ENCODE measurements around the gene ETV3L. TPM values are rescaled to one million over a fixed set of nuclear protein-coding genes. Genes with fewer than 3 reads are reported as not detected.
A peak's percentile ranks its signal among the peaks of the same experiment; 100 is the strongest.

ETV3L gene
- total RNA-seq, 2 donors from 2014 or later: not detected

GRCh38 chr1:157110003-157110402, 10.4 kb upstream of the ETV3L start:
- intact Hi-C loops (cut with DNase I): no loop called here
- no peaks in the 10 kb centered on the region for H3K4me1 ChIP-seq
- H3K27ac ChIP-seq: no peak overlapping the region
- TF ChIP-seq, protein P1, sequence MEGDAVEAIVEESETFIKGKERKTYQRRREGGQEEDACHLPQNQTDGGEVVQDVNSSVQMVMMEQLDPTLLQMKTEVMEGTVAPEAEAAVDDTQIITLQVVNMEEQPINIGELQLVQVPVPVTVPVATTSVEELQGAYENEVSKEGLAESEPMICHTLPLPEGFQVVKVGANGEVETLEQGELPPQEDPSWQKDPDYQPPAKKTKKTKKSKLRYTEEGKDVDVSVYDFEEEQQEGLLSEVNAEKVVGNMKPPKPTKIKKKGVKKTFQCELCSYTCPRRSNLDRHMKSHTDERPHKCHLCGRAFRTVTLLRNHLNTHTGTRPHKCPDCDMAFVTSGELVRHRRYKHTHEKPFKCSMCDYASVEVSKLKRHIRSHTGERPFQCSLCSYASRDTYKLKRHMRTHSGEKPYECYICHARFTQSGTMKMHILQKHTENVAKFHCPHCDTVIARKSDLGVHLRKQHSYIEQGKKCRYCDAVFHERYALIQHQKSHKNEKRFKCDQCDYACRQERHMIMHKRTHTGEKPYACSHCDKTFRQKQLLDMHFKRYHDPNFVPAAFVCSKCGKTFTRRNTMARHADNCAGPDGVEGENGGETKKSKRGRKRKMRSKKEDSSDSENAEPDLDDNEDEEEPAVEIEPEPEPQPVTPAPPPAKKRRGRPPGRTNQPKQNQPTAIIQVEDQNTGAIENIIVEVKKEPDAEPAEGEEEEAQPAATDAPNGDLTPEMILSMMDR (IDR thresholded peaks at IDR 0.05): no peak
- no peak for TF ChIP-seq POLR2A (IDR thresholded peaks at IDR 0.05)
- H3K9me3 ChIP-seq: no peaks in the 10 kb centered on the region
- peaks cover 0 to 13% of the 10 kb centered on the region in 2 donors for H3K27me3 ChIP-seq
- ATAC-seq (no peak), DNase-seq (no peak)
- WGBS, 2 donors: 72 to 76% methylated on average over 6 of the region's 6 CpGs
- H3K4me3 ChIP-seq: no peak overlapping the region
- H3K36me3 ChIP-seq (replicated peaks in 1 of 2; ENCODE audit: insufficient read depth in 1 of 2, low read depth in 2 of 2): no peaks in the 10 kb centered on the region

GRCh38 chr1:157108448-157108847, 8.8 kb upstream of the ETV3L start:
- Histone ChIP-seq H3K4me3 (no peak overlapping the region), H3K36me3 (replicated peaks in 1 of 2; ENCODE audit: insufficient read depth in 1 of 2, low read depth in 2 of 2) (no peaks in the 10 kb centered on the region), H3K27ac (no peak overlapping the region), H3K9me3 (no peaks in the 10 kb centered on the region), H3K4me1 (no peaks in the 10 kb centered on the region), H3K27me3 (peaks cover 0 to 13% of the 10 kb centered on the region in 2 donors)
- intact Hi-C loops (cut with DNase I): no loop called here
- no peak for TF ChIP-seq POLR2A (IDR thresholded peaks at IDR 0.05)
- TF ChIP-seq, protein P1 (IDR thresholded peaks at IDR 0.05): no peak
- ATAC-seq (no peak), DNase-seq (no peak)
- WGBS, 2 donors: 32 to 41% methylated on average over 6 of the region's 6 CpGs

- 34% methylated on average over 17 to 19 of the region's 19 CpGs for WGBS, 2 donors
- no peak overlapping the region for H3K27ac ChIP-seq
- H3K4me1 ChIP-seq: no peaks in the 10 kb centered on the region
- H3K27me3 ChIP-seq: peaks cover 0 to 13% of the 10 kb centered on the region in 2 donors
- intact Hi-C loops (cut with DNase I): no loop called here
- DNase-seq: no peak
- H3K36me3 ChIP-seq (replicated peaks in 1 of 2; ENCODE audit: insufficient read depth in 1 of 2, low read depth in 2 of 2): no peaks in the 10 kb centered on the region
- no peak for ATAC-seq
- no peak overlapping the region for H3K4me3 ChIP-seq
- TF ChIP-seq POLR2A (IDR thresholded peaks at IDR 0.05): no peak
- TF ChIP-seq, protein P1 (IDR thresholded peaks at IDR 0.05): no peak
- no peaks in the 10 kb centered on the region for H3K9me3 ChIP-seq
Measured at GRCh38 chr1:157107702-157108101, 8.1 kb upstream of the ETV3L start.

DNA sequence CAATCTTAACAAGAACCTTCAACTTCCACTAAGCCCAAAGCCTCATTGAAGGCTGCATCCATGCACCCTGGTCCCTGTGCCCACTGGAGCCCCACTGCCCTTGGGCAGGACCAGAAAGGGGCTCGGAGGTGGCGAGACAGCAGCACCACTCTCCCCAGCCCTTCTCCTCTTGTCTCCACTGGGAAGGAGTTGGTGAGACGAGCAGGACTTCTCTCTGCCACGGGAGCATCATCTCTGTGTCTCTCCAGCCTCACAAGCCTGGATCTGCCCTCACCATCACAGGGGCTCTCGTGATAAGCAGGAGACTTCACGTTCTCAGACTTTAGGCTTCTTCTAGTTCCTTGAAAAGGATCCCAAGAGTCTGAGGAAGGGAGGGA, 7.2 kb upstream of the ETV3L start:
- no peaks in the 10 kb centered on the region for H3K4me1 ChIP-seq
- no peak for ATAC-seq
- no peak overlapping the region for H3K4me3 ChIP-seq
- DNase-seq: no peak
- H3K9me3 ChIP-seq: no peaks in the 10 kb centered on the region
- TF ChIP-seq, protein P1 (IDR thresholded peaks at IDR 0.05): no peak
- TF ChIP-seq POLR2A (IDR thresholded peaks at IDR 0.05): no peak
- peaks cover 0 to 13% of the 10 kb centered on the region in 2 donors for H3K27me3 ChIP-seq
- no peak overlapping the region for H3K27ac ChIP-seq
- no peaks in the 10 kb centered on the region for H3K36me3 ChIP-seq (replicated peaks in 1 of 2; ENCODE audit: insufficient read depth in 1 of 2, low read depth in 2 of 2)
- intact Hi-C loops (cut with DNase I): no loop called here
- 43 to 63% methylated on average over 6 of the region's 6 CpGs for WGBS, 2 donors

DNA sequence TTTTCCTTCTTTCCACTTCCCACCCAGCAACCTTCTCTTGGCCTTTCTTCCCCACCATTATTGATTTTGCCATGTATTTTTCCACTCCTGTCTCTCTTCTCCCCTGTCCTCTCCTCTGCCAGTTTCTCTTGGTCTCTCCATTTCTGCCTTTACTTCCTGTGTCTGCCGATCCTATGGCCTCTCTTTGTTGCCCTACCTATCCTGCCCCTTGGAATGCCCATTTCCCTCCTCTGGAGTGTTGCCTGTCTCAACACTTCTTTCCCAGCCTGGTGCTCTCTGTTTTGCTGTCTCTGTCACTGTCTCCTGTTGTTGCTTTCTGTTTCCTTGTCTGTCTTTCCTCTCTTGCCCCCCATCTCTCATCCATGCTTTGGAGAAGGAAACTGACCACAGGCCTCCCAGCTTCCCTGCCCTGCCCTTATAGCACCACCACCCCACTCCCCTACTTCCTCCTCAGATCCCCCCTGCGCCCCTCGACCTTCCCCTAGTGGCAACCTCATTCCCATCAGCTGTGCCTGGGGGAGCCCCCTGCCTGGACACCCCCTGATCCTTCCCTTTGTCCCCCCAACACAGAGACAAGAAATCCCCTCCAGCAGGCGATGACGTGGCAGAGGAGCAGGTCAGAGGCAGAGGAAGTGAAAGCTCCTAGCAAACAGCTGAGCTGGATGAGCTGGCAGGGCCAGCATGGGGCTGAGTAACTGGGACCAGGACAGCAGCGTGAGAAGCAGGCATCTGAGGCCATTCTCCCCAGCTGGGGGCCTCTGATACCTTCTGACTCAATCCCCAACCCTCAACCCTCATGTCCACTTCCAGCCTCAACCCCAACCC, 6.6 kb upstream of the ETV3L start:
- Histone ChIP-seq H3K4me3 (no peak overlapping the region), H3K27ac (peak overlapping the region in 1 of 4 donors; percentile 10), H3K27me3 (peaks cover 0 to 13% of the 10 kb centered on the region in 2 donors), H3K36me3 (replicated peaks in 1 of 2; ENCODE audit: insufficient read depth in 1 of 2, low read depth in 2 of 2) (no peaks in the 10 kb centered on the region), H3K4me1 (no peaks in the 10 kb centered on the region), H3K9me3 (no peaks in the 10 kb centered on the region)
- intact Hi-C loops (cut with DNase I): no loop called here
- ATAC-seq (no peak), DNase-seq (peak in 2 of 4 donors; percentile 8 to 51)
- TF ChIP-seq, protein P1 (IDR thresholded peaks at IDR 0.05): no peak
- TF ChIP-seq POLR2A (IDR thresholded peaks at IDR 0.05): no peak
- 34 to 53% methylated on average over 6 of the region's 6 CpGs for WGBS, 2 donors

Measured in body of pancreas (tissue), 4 donors.